KOPT-K1 (cell line): Measurements from ENCODE around the gene ANKDD1B.
"Not testable (repeated sequence)": the region's sequence is repeated elsewhere in the genome, so short reads cannot be mapped to it uniquely, and the experiment has no call there.

Experiments
- H3K27ac ChIP-seq: fragments of 200-600 bp; sonication (generic); 2 replicates; pipeline ENCODE4 v1.5.1; 2016; ENCODE audit warnings: antibody characterized with exemption, mild to moderate bottlenecking, low read depth, low read length; ENCODE audit not compliant: poor library complexity, severe bottlenecking
- H3K36me3 ChIP-seq: fragments of 200-600 bp; sonication (generic); 2 replicates; pipeline ENCODE4 v1.5.1; 2017; ENCODE audit warnings: antibody characterized with exemption, mild to moderate bottlenecking, low read length, moderate library complexity; ENCODE audit not compliant: insufficient read depth
- H3K9me3 ChIP-seq: fragments of 200-600 bp; sonication (generic); 2 replicates; pipeline ENCODE4 v1.5.1; 2017; ENCODE audit warnings: antibody characterized with exemption, low read length, mild to moderate bottlenecking; ENCODE audit not compliant: insufficient read depth, poor library complexity, severe bottlenecking

ANKDD1B gene

GRCh38 chr5:75607341-75607740, 3.9 kb upstream of the ANKDD1B start:
- not testable (repeated sequence) for H3K9me3 ChIP-seq, H3K36me3 ChIP-seq, H3K27ac ChIP-seq

DNA sequence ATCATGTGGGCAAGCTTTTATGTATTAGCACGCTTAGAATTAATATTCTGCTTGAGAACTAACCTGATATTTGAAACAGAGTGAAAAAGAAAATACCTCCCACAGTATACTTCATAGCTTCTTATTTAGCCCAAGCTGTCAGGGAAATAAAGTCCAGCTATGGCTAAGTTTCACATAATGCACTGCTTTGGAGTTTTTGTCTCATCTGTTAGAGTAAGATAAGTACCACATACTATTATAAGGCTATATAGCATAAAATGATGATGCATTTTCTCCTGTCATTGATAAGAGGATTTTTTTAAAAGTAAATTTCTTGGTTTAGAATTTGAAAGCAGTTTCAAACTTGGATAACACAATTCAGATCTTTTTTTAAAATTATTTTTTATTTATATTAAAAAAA, 2.4 kb upstream of the ANKDD1B start:
- Histone ChIP-seq H3K9me3 (no peaks in the 10 kb centered on the region), H3K27ac (no peak overlapping the region), H3K36me3 (no peaks in the 10 kb centered on the region)

- H3K9me3 ChIP-seq = no peaks in the 10 kb centered on the region
- H3K36me3 ChIP-seq = no peaks in the 10 kb centered on the region
- no peak overlapping the region for H3K27ac ChIP-seq
Measured at GRCh38 chr5:75610201-75610600, 1.1 kb upstream of the ANKDD1B start.

DNA sequence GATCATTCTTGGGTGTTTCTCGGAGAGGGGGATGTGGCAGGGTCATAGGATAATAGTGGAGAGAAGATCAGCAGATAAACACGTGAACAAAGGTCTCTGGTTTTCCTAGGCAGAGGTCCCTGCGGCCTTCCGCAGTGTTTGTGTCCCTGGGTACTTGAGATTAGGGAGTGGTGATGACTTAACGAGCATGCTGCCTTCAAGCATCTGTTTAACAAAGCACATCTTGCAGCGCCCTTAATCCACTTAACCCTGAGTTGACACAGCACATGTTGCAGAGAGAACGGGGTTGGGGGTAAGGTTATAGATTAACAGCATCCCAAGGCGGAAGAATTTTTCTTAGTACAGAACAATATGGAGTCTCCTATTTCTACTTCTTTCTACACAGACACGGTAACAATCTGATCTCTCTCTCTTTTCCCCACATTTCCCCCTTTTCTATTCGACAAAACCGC, 368 bp upstream of the ANKDD1B start:
- not testable (repeated sequence) for H3K9me3 ChIP-seq, H3K36me3 ChIP-seq, H3K27ac ChIP-seq

DNA sequence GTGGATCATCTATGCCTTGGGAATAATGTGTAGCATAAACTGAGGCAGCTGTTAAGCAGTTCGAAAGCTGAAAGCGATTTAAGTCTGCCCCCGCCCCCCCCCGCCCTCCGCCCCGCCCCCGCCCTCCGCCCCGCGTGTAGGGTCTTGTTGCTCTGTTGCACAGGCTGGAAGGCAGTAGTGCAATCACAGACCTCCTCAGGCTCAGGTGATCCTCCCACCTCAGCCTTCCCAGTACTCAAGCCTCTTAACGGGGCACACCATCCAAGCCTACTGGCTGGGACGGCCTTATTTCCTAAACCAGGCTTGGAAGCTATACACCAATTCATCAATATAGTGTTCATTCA, 945 bp downstream of the ANKDD1B start:
- H3K9me3 ChIP-seq = no peaks in the 10 kb centered on the region
- H3K36me3 ChIP-seq = no peaks in the 10 kb centered on the region
- H3K27ac ChIP-seq = no peak overlapping the region

DNA sequence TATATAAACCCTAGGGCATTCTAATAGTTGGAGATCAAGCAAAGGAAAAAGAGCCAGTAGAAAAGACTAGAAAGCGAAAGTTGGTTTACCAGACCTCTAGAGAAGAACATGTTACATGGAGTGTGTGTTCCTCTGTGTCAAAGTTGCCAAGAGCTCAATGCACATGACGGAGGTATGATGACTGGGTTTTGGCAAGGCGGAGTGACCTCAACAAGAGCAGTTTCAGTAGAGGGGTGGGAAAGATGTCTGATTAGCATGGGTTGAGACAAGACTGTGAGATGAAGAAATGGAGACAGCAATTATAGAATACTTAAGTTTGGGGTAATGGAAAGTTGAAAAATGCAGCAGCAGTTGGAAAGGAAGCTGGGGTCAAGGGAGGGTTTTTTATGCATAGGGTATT, 1.6 kb downstream of the ANKDD1B start:
- no peaks in the 10 kb centered on the region for H3K9me3 ChIP-seq
- H3K36me3 ChIP-seq = no peaks in the 10 kb centered on the region
- no peak overlapping the region for H3K27ac ChIP-seq

DNA sequence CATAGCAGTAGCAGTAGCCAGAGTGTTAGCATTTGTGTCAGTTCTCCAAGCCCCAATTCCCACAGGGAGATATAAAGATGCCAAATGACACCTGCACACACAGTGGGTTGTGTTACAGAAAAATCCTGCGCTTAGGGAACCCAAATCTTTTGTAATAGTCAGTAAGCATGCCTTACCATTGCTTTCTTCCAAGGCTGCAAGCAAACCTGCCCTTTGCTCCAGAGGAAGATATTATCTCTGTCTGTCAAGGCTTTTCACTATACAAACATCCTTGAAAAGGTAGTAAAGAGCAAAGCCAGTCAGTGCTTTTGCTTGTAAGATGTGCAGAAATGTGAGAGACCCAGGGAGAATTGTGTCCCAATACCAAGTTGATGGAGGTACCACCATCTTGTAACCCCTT, 2.9 kb downstream of the ANKDD1B start:
- H3K36me3 ChIP-seq = no peaks in the 10 kb centered on the region
- no peak overlapping the region for H3K27ac ChIP-seq
- no peaks in the 10 kb centered on the region for H3K9me3 ChIP-seq

GRCh38 chr5:75616371-75616881, 5.2 kb downstream of the ANKDD1B start:
- Histone ChIP-seq H3K27ac (no peak overlapping the region), H3K9me3 (no peaks in the 10 kb centered on the region), H3K36me3 (no peaks in the 10 kb centered on the region)

DNA sequence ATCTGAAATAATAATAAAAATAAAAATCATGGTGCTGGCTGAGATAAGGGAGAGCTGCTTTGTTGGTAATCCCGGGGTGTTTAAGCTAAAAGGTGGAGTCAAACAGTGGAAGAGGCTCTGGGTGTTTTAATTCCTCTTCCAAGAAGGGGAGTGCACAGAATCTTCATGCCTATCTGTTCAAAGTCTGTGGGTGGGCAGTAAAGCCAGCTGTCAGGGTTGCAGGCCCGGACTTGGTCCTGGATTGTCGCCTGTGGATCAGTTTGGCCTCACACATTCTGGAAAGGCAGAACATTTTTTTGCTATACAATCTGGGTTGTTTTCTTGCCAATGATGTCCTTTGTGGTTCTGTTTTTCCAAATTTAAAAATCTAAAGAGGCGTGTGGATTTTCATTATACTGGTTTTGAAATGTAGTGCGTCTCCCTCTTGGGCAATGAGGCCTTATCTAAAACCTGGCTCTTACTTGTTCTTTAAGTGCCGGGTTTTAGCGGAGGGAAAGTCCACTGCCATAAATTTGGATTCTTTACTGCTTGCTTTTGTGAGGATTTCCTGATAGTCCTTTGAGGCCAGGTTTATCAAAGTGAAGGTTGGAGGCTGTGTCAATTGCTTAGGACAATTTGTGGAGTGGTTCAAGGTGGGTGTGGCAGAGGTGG, 5.8 kb downstream of the ANKDD1B start:
- H3K27ac ChIP-seq = no peak overlapping the region

GRCh38 chr5:75617736-75618352, 6.6 kb downstream of the ANKDD1B start:
- Histone ChIP-seq H3K27ac (no peak overlapping the region), H3K36me3 (no peaks in the 10 kb centered on the region), H3K9me3 (no peaks in the 10 kb centered on the region)

More for the DNA sequence above, 5.8 kb downstream of the ANKDD1B start:
- H3K9me3 ChIP-seq = no peaks in the 10 kb centered on the region
- H3K36me3 ChIP-seq = no peaks in the 10 kb centered on the region

DNA sequence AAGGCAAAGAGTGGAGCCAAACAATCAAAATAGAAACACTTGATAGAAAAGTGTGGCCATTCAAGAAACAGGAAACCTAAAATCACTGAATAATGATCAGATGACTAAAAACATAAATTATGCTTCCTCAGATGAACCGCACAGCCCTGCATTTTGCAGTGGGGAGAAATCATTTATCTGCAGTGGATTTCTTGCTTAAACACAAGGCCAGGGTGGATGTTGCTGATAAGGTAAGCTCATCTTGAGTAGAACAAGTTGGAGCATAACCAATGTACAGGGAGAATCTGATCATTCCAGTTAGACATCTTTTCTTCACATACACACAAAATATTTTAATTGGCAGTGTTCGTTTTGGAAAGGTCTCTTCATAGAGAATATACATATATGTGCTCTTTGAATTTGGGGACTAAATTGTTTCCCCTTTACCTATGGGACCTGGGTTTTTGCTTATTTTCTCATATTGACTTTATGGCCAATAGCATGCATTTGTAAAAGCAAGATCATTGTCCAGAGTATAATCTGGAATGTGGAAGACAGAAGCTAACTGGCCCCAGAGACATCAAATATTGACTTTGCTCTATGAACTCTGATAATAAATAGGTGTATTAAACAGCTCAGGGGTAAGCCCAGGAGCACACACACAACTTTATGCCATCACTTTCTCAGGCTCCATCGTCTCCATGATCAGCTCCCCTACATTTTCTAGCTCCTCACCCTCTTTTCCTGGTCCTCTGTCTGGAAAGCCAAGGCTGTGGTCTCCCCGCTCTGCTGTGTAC, 9.1 kb downstream of the ANKDD1B start:
- Histone ChIP-seq H3K27ac (no peak overlapping the region), H3K9me3 (no peaks in the 10 kb centered on the region), H3K36me3 (no peaks in the 10 kb centered on the region)

GRCh38 chr5:75622564-75622963, 11.3 kb downstream of the ANKDD1B start:
- Histone ChIP-seq H3K36me3 (no peaks in the 10 kb centered on the region), H3K27ac (no peak overlapping the region), H3K9me3 (no peaks in the 10 kb centered on the region)

- Histone ChIP-seq H3K36me3 (no peaks in the 10 kb centered on the region), H3K9me3 (no peaks in the 10 kb centered on the region), H3K27ac (no peak overlapping the region)
Measured at GRCh38 chr5:75623846-75624245, 12.6 kb downstream of the ANKDD1B start.

- H3K9me3 ChIP-seq = no peaks in the 10 kb centered on the region
- no peaks in the 10 kb centered on the region for H3K36me3 ChIP-seq
- no peak overlapping the region for H3K27ac ChIP-seq
Measured at GRCh38 chr5:75626959-75627358, 15.7 kb downstream of the ANKDD1B start.

- H3K9me3 ChIP-seq = no peaks in the 10 kb centered on the region
- no peak overlapping the region for H3K27ac ChIP-seq
- no peaks in the 10 kb centered on the region for H3K36me3 ChIP-seq
Measured at GRCh38 chr5:75627801-75628200, 16.5 kb downstream of the ANKDD1B start.
